GM12878 (cell line): Measurements from ENCODE around the gene ANKRD13B. TPM values are rescaled to one million over a fixed set of nuclear protein-coding genes. Genes with fewer than 3 reads are reported as not detected.

ENCODE experiments used
- ATAC-seq: fragments of 200-7000 bp; cut with Tn5 transposase; 3 replicates; pipeline ENCODE4 v1.9.1; 2020; ENCODE audit warnings: mild to moderate bottlenecking, moderate library complexity
- BruUV-seq: library from RNA; stranded (reverse); fragments of 400-500 nt; replicated peaks from 2 replicates; lab custom pipeline; 2021; lab: Mats Ljungman, UMichigan
- CTCF ChIA-PET: fragments of 300-600 bp; sonication (Branson Sonifier 250); formaldehyde crosslinking; extraction: SDS; loops from one replicate; lab custom pipeline; 2021; ENCODE audit warnings: inconsistent platforms; lab: Yijun Ruan, JAX
- POLR2A ChIA-PET: fragments of 350-600 bp; formaldehyde crosslinking; extraction: SDS; loops from one replicate; lab custom pipeline; 2021; ENCODE audit warnings: inconsistent platforms; lab: Charles Lee
- RAD21 ChIA-PET: fragments of 300-600 bp; sonication (Branson Sonifier 250); formaldehyde crosslinking; loops from one replicate; lab custom pipeline; 2023; ENCODE audit warnings: antibody characterized with exemption; ENCODE audit not compliant: unreplicated experiment; lab: Charles Lee
- SMC1A ChIA-PET: fragments of 300-600 bp; sonication (Branson Sonifier 250); formaldehyde crosslinking; loops from one replicate; lab custom pipeline; 2023; ENCODE audit not compliant: unreplicated experiment, uncharacterized antibody; lab: Charles Lee
- DNase-seq: peaks from one replicate; pipeline ENCODE4 v3.0.0-alpha.2; 2011; ENCODE audit warnings: low read depth, low spot score
- FAIRE-seq: peaks from 3 replicates; lab custom pipeline; 2011; peaks lifted over from hg19 to GRCh38; lab: Jason Lieb, UNC
- H2AFZ ChIP-seq: 2 replicates; pipeline ENCODE4 v1.6.0; 2011; ENCODE audit warnings: low read depth, low read length, control low read depth; ENCODE audit not compliant: control insufficient read depth
- H3K27ac ChIP-seq: 2 replicates; pipeline ENCODE4 v1.5.1; 2011; ENCODE audit warnings: control low read depth; ENCODE audit not compliant: control insufficient read depth, insufficient read depth
- H3K27me3 ChIP-seq, 2 experiments: replicated peaks in 1 of 2; 2 replicates each; pipeline versions ENCODE4 v1.6.0 to v1.6.1; 2011; ENCODE audit warnings: low read length in 1 of 2; ENCODE audit not compliant: control insufficient read depth in 2 of 2, insufficient read depth in 2 of 2
- H3K36me3 ChIP-seq, 2 experiments: 2 replicates each; pipeline ENCODE4 v1.5.1; 2011; ENCODE audit warnings: low read length in 1 of 2; ENCODE audit not compliant: control insufficient read depth in 2 of 2, insufficient read depth in 2 of 2
- H3K4me1 ChIP-seq: 2 replicates; pipeline ENCODE4 v1.6.1; 2011; ENCODE audit warnings: mild to moderate bottlenecking, low read length, moderate library complexity, mixed read lengths; ENCODE audit not compliant: control insufficient read depth, insufficient read depth
- H3K4me2 ChIP-seq: 2 replicates; pipeline ENCODE4 v1.6.0; 2011; ENCODE audit warnings: control low read depth; ENCODE audit not compliant: control insufficient read depth, insufficient read depth
- H3K4me3 ChIP-seq: fragments of 200-600 bp; sonication (generic); 2 replicates; pipeline ENCODE4 v1.5.1; 2016
- H3K79me2 ChIP-seq: 2 replicates; pipeline ENCODE4 v1.6.0; 2011; ENCODE audit warnings: low read length; ENCODE audit not compliant: control insufficient read depth, insufficient read depth
- H3K9ac ChIP-seq: 2 replicates; pipeline ENCODE4 v1.8.0; 2011; ENCODE audit warnings: low read length, control low read depth, mixed read lengths; ENCODE audit not compliant: control insufficient read depth, insufficient read depth
- H3K9me3 ChIP-seq: replicated peaks from 3 replicates; pipeline ENCODE4 v1.5.1; 2011; ENCODE audit warnings: mild to moderate bottlenecking, low read length; ENCODE audit not compliant: control insufficient read depth, insufficient read depth
- H4K20me1 ChIP-seq: 2 replicates; pipeline ENCODE4 v1.6.0; 2011; ENCODE audit not compliant: control insufficient read depth, insufficient read depth
- BACH1 ChIP-seq: fragments of 450-650 bp; IDR thresholded peaks from 2 replicates; pipeline ENCODE4 v1.6.1; 2017; ENCODE audit warnings: mild to moderate bottlenecking, borderline replicate concordance
- HCFC1 ChIP-seq: fragments of 150-350 bp; IDR thresholded peaks from 2 replicates; pipeline ENCODE4 v1.6.1; 2014; ENCODE audit warnings: low read length
- NFIC ChIP-seq: IDR thresholded peaks from 2 replicates; pipeline ENCODE4 v1.6.1; 2012; ENCODE audit warnings: low read depth, mild to moderate bottlenecking, inconsistent platforms, low read length, moderate library complexity
- POLR2A ChIP-seq: IDR thresholded peaks from 2 replicates; pipeline ENCODE4 v1.6.1; 2011; ENCODE audit warnings: low read depth, mild to moderate bottlenecking, low read length
- POU2F2 ChIP-seq: IDR thresholded peaks from 3 replicates; pipeline ENCODE4 v1.6.1; 2011; ENCODE audit warnings: low read depth, mild to moderate bottlenecking, low read length, borderline replicate concordance
- SMC3 ChIP-seq: IDR thresholded peaks from 2 replicates; pipeline ENCODE4 v1.6.1; 2011; ENCODE audit warnings: low read length, improper control_type of control experiment, borderline replicate concordance
- SRF ChIP-seq, 2 experiments: IDR thresholded peaks; 2 replicates each; pipeline ENCODE4 v1.6.1; 2011; ENCODE audit warnings: low read depth in 2 of 2, low read length in 2 of 2, mild to moderate bottlenecking in 1 of 2, moderate library complexity in 1 of 2
- ZNF622 ChIP-seq: fragments of 450-650 bp; IDR thresholded peaks from 2 replicates; pipeline ENCODE4 v1.6.1; 2017; ENCODE audit warnings: mild to moderate bottlenecking, inconsistent platforms
- WGBS: methylation state at CpG from one replicate; pipeline ENCODE4 v1.1.6; 2016; ENCODE audit warnings: low lambda C conversion rate; ENCODE audit not compliant: insufficient replicate concordance, insufficient coverage; ENCODE audit errors: missing lambda C conversion rate; 5-methylcytosine and 5-hydroxymethylcytosine counted together
- in situ Hi-C: fragments of 300-500 bp; cut with MboI; formaldehyde crosslinking; loops from 9 replicates; pipeline ENCODE4 v1.14.3; 2018; ENCODE audit warnings: mixed read lengths
- intact Hi-C: fragments of 100-400 bp; cut with micrococcal nuclease; formaldehyde crosslinking; loops from one replicate; pipeline ENCODE4 v1.14.2; 2022; ENCODE audit not compliant: unreplicated experiment
- polyA plus RNA-seq, 11 experiments: library from polyadenylated mRNA; depleted of rRNA in 4 of 11; unstranded in 6 of 11; stranded (reverse) in 5 of 11; fragments of >200 nt; fragmentation: Nextera tagmentation in 4 of 11; fragmentation: Illumina TruSeq in 1 of 11; extraction: Ambion mirVana in 4 of 11; extraction: Trizol in 1 of 11; gene quantifications; 1 replicate in 1 of 11; 2 replicates in 10 of 11; pipeline versions ENCODE4 v1.2.1 to v1.2.3, GENCODE V29; 2011 to 2016; ENCODE audit warnings: inconsistent platforms in 2 of 11, missing spikeins in 2 of 11, low read depth in 1 of 11
- total RNA-seq, 4 experiments: library from RNA; depleted of rRNA in 3 of 4; stranded (reverse); fragments of >200 nt in 3 of 4; fragmentation: Illumina TruSeq in 1 of 4; extraction: Trizol in 1 of 4; gene quantifications; 2 replicates each; pipeline versions ENCODE4 v1.2.1 to v1.2.3, GENCODE V29; 2013 to 2021

The ANKRD13B gene
- total and polyA plus RNA-seq, 10 of the 15 experiments (the other 5 are each of a cell fraction or from before 2014, with no cell fraction given) = 0.18 to 15.0 (median 2.8) TPM

DNA sequence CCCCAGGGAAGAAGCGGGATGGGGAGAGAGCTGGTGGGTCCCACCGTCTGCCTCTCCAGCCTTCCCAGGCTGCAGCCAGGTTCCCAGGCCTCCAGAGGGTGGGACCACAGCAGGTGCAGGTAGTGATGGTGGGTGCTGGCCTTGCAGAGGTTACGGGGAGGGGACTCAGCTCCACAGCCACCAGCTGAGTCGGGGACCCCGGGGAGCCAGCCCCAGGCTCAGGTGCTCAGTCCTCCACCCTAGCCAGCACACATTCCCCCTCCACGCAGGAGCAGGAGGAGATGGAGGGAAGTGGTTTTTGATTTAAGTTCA is 19.4 kb upstream of the ANKRD13B start:
- H3K9me3 ChIP-seq = no peaks in the 10 kb centered on the region
- in situ Hi-C loops = no loop called here
- H3K4me3 ChIP-seq = no peak overlapping the region
- ATAC-seq = no peak
- no peaks in the 10 kb centered on the region for H3K27me3 ChIP-seq
- SMC1A ChIA-PET = interaction anchor here (1.4 kb wide), 1 partner anchor 203 kb away, joined by 7 read pairs; no protein-coding TSS in a partner anchor
- no peak overlapping the region for H2AFZ ChIP-seq
- no peak overlapping the region for H3K9ac ChIP-seq
- BruUV-seq = no TSS peak
- H3K27ac ChIP-seq = no peak overlapping the region
- no peaks in the 10 kb centered on the region for H4K20me1 ChIP-seq
- 0 out of 2 replicates have a peak, but pooled peaks cover 4% of the 10 kb centered on the region for H3K4me1 ChIP-seq
- peak; percentile 17; the same call in 1 of the 2 replicates for TF ChIP-seq POLR2A
- TF ChIP-seq ZNF622 = no peak
- CTCF ChIA-PET = interaction anchor here (0.6 to 6.2 kb wide), 13 partner anchors 13 to 520 kb away, joined by 3 to 57 read pairs (median 3); partner anchors contain the start of gene ANKRD13B
- H3K79me2 ChIP-seq = no peaks in the 10 kb centered on the region
- 72% methylated on average over 6 of the region's 6 CpGs for WGBS
- no peak overlapping the region for H3K4me2 ChIP-seq
- peaks cover 0 to 18% of the 10 kb centered on the region in 2 experiments; a peak in 2 of 4 replicates for H3K36me3 ChIP-seq
- no peak for FAIRE-seq
- intact Hi-C loops = no loop called here
- POLR2A ChIA-PET = interaction anchor here (0.8 to 1.4 kb wide), 2 partner anchors 8 to 204 kb away, joined by 3 read pairs; no protein-coding TSS in a partner anchor
- DNase-seq = no peak
- RAD21 ChIA-PET = interaction anchor here (1.2 to 3.1 kb wide), 2 partner anchors 140 to 204 kb away, joined by 4 to 21 read pairs; no protein-coding TSS in a partner anchor

GRCh38 chr17:29573871-29574731 is 18.8 kb upstream of the ANKRD13B start:
- Histone ChIP-seq H3K27me3 (no peaks in the 10 kb centered on the region), H3K9me3 (no peaks in the 10 kb centered on the region), H3K79me2 (no peaks in the 10 kb centered on the region), H3K27ac (no peak overlapping the region), H3K36me3 (peaks cover 0 to 18% of the 10 kb centered on the region in 2 experiments; a peak in 2 of 4 replicates), H3K4me3 (no peak overlapping the region)
- SMC1A ChIA-PET = no interaction called here
- WGBS = 89% methylated on average over 13 of the region's 14 CpGs
- no TSS peak for BruUV-seq
- no peak for FAIRE-seq
- in situ Hi-C loops = no loop called here
- POLR2A ChIA-PET = no interaction called here
- TF ChIP-seq NFIC (no peak), BACH1 (no peak), POU2F2 (no peak), POLR2A (peak; percentile 32; the same call in 1 of the 2 replicates), SMC3 (no peak), HCFC1 (no peak), SRF (IDR thresholded peaks at IDR 0.05; ENCODE audit: low read depth in 2 of 2, low read length in 2 of 2) (no peak)
- TF ChIP-seq, all 136 proteins: peak for 1
- no peak overlapping the region for H2AFZ ChIP-seq
- ChIA-PET RAD21 (interaction anchor here (1.0 to 3.1 kb wide), 3 partner anchors 141 to 204 kb away, joined by 3 to 21 read pairs (median 4); no protein-coding TSS in a partner anchor), CTCF (interaction anchor here (0.8 to 6.2 kb wide), 12 partner anchors 13 to 358 kb away, joined by 3 to 57 read pairs (median 3); partner anchors contain the start of gene ANKRD13B)
- H3K4me1 ChIP-seq = 0 out of 2 replicates have a peak, but pooled peaks cover 4% of the 10 kb centered on the region
- intact Hi-C loops = no loop called here
- DNase-seq = no peak
- no peak for ATAC-seq
- no peak overlapping the region for H3K4me2 ChIP-seq
- no peak overlapping the region for H3K9ac ChIP-seq
- H4K20me1 ChIP-seq = no peaks in the 10 kb centered on the region
